Lower lobe of right lung (tissue), 2 donors: ENCODE data around the gene HIPK2. TPM values are rescaled to one million over a fixed set of nuclear protein-coding genes. Genes with fewer than 3 reads are reported as not detected.

Experiments used
- ATAC-seq, 2 donors: fragments of 200-7000 bp; cut with Tn5 transposase; one replicate each; pipeline ENCODE4 v1.9.1; 2020 to 2022; ENCODE audit warnings: mild to moderate bottlenecking in 2 of 2, moderate library complexity in 2 of 2
- DNase-seq: peaks from one replicate; pipeline ENCODE4 v3.0.0-alpha.2; 2020
- H3K27ac ChIP-seq: fragments of 200-600 bp; one replicate; pipeline ENCODE4 v1.8.0; 2022
- H3K27me3 ChIP-seq: fragments of 200-600 bp; one replicate; pipeline ENCODE4 v1.8.0; 2022; ENCODE audit warnings: low read depth
- H3K36me3 ChIP-seq: fragments of 200-600 bp; one replicate; pipeline ENCODE4 v1.8.0; 2022; ENCODE audit warnings: mild to moderate bottlenecking
- H3K4me1 ChIP-seq: fragments of 200-600 bp; one replicate; pipeline ENCODE4 v1.8.0; 2022
- H3K4me3 ChIP-seq: fragments of 200-600 bp; one replicate; pipeline ENCODE4 v1.8.0; 2022; ENCODE audit warnings: mild to moderate bottlenecking
- H3K9me3 ChIP-seq: fragments of 200-600 bp; one replicate; pipeline ENCODE4 v1.8.0; 2022
- intact Hi-C: fragments of 100-400 bp; cut with DNase I; formaldehyde crosslinking; loops from one replicate; pipeline ENCODE4 v1.11.0; 2022
- total RNA-seq: library from RNA; stranded (reverse); fragmentation: NEBNext Ultra II Directional; extraction: Animal tissue kit (Norgen Biotek cat#: 25700); gene quantifications from one replicate; pipeline ENCODE4 v1.2.1, GENCODE V29; 2021
- TF ChIP-seq, protein P1 (sequence below): fragments of 200-600 bp; IDR thresholded peaks from one replicate; pipeline ENCODE4 v1.8.0; 2022; ENCODE audit warnings: antibody characterized with exemption, mild to moderate bottlenecking
- donor health status: DM: no; HTN: yes; CAD: no; lungs with severe emphysema.

Gene HIPK2
- total RNA-seq, 1 donor from 2014 or later = 81.0 TPM

DNA sequence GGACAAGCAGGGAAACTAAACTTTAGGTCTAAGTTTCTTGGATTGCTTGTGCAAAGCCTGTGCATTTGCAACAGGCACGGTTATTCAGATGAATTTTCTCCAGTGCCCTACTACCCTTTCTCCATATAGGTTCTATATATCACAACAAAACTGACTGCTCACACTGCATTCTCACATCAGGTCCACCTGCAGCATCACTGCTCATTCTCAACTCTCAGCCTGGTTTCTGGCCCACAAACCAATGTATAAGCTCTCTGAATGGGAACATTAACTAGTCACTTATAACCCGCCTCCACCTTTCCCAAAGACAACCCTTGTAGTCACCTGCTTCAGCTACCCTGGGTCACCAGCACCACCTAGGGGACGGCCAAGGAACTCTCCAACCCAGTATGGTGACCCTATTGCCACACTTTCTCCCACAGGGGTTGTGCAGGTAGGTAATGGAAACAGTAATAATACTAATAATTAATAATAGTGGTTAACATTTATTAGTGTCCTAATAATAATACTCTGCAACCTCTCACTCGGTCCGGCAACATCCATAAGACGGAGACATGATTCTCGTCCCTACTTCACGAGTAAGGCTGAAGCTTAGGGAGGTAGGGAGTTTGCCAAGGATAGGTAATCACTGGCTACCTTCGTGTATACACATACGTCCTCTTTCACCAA is 157.0 kb downstream of the HIPK2 start:
- TF ChIP-seq, protein P1, sequence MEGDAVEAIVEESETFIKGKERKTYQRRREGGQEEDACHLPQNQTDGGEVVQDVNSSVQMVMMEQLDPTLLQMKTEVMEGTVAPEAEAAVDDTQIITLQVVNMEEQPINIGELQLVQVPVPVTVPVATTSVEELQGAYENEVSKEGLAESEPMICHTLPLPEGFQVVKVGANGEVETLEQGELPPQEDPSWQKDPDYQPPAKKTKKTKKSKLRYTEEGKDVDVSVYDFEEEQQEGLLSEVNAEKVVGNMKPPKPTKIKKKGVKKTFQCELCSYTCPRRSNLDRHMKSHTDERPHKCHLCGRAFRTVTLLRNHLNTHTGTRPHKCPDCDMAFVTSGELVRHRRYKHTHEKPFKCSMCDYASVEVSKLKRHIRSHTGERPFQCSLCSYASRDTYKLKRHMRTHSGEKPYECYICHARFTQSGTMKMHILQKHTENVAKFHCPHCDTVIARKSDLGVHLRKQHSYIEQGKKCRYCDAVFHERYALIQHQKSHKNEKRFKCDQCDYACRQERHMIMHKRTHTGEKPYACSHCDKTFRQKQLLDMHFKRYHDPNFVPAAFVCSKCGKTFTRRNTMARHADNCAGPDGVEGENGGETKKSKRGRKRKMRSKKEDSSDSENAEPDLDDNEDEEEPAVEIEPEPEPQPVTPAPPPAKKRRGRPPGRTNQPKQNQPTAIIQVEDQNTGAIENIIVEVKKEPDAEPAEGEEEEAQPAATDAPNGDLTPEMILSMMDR = peak; percentile 64
- Histone ChIP-seq H3K4me3 (no peak overlapping the region), H3K4me1 (no peaks in the 10 kb centered on the region), H3K27me3 (no peaks in the 10 kb centered on the region), H3K36me3 (peaks cover 96% of the 10 kb centered on the region), H3K27ac (no peak overlapping the region), H3K9me3 (no peaks in the 10 kb centered on the region)
- DNase-seq = no peak
- intact Hi-C loops = no loop called here
- ATAC-seq = peak; percentile 81

GRCh38 chr7:139619367-139619657 is 158.5 kb downstream of the HIPK2 start:
- DNase-seq (no peak), ATAC-seq (no peak)
- Histone ChIP-seq H3K36me3 (peaks cover 96% of the 10 kb centered on the region), H3K4me1 (no peaks in the 10 kb centered on the region), H3K9me3 (no peaks in the 10 kb centered on the region), H3K4me3 (no peak overlapping the region), H3K27ac (no peak overlapping the region), H3K27me3 (no peaks in the 10 kb centered on the region)
- TF ChIP-seq, protein P1 = no peak
- intact Hi-C loops = loop anchor here (10.0 kb wide), 1 partner anchor 385 kb away; no protein-coding TSS in a partner anchor

DNA sequence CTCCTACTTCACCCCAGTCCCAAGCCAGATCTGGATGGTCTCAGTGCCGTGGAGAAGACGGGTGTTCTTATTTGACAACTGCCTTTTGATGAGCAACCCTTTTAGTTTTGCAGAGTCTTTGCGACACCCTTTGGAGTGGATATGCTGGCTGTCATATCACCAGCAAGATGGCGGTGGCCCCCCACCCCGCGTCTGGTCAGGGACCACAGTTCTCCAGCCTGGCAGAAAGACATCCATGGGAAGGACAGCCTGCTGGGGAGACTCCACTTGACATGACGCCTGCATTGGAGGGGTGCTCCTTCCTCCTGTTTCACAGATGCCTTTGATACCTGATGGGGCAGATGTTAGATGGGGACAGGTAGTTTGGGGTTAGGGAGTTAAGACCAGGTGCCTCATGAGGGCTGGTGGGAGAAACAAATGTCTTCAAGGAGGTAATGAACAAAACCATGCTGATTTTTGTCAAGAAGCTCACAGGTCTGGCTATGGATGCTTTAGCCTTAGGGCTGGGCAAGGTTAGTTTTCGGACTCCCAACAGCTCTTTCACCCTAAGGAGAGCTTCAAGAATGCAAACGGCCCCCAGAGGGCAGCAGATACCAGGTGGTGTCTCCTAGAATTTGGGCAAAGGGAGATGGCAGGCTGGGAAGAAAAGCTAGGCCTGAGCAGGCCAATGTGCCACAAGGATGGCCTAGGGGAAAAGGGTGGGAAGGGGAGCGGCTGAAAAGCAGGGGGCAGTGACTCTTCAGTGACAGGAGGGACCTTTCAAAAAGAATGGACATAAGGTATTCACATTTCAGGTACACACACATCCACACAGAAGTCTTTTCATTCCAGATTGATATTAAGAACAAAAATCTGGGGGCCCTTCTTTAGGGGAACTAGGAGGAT is 159.1 kb downstream of the HIPK2 start:
- no peak overlapping the region for H3K4me3 ChIP-seq
- H3K9me3 ChIP-seq = no peaks in the 10 kb centered on the region
- H3K27me3 ChIP-seq = no peaks in the 10 kb centered on the region
- no peak overlapping the region for H3K27ac ChIP-seq
- TF ChIP-seq, protein P1 = peak; percentile 46
- no peak for DNase-seq
- intact Hi-C loops = loop anchor here (10.0 kb wide), 1 partner anchor 386 kb away; no protein-coding TSS in a partner anchor
- ATAC-seq = peak in 1 of 2 donors; percentile 38
- H3K36me3 ChIP-seq = peaks cover 96% of the 10 kb centered on the region
- H3K4me1 ChIP-seq = no peaks in the 10 kb centered on the region

- H3K4me1 ChIP-seq = no peaks in the 10 kb centered on the region
- no peaks in the 10 kb centered on the region for H3K9me3 ChIP-seq
- DNase-seq = no peak
- no peak overlapping the region for H3K4me3 ChIP-seq
- no peak overlapping the region for H3K27ac ChIP-seq
- intact Hi-C loops = loop anchor here (10.0 kb wide), 1 partner anchor 388 kb away; no protein-coding TSS in a partner anchor
- H3K27me3 ChIP-seq = no peaks in the 10 kb centered on the region
- TF ChIP-seq, protein P1 = no peak
- H3K36me3 ChIP-seq = peaks cover 97% of the 10 kb centered on the region
- no peak for ATAC-seq
Observed at GRCh38 chr7:139617074-139617473, 160.7 kb downstream of the HIPK2 start.

GRCh38 chr7:139614886-139615285 is 162.9 kb downstream of the HIPK2 start:
- Histone ChIP-seq H3K36me3 (peaks cover 99% of the 10 kb centered on the region), H3K9me3 (no peaks in the 10 kb centered on the region), H3K27ac (no peak overlapping the region), H3K27me3 (no peaks in the 10 kb centered on the region), H3K4me1 (no peaks in the 10 kb centered on the region), H3K4me3 (no peak overlapping the region)
- intact Hi-C loops = loop anchor here (10.0 kb wide), 1 partner anchor 390 kb away; no protein-coding TSS in a partner anchor
- ATAC-seq = no peak
- TF ChIP-seq, protein P1 = no peak
- DNase-seq = no peak
